ENCODE measurements around the gene OBSCN. TPM values are rescaled to one million over a fixed set of nuclear protein-coding genes. Genes with fewer than 3 reads are reported as not detected.

The OBSCN gene
- total RNA-seq, 1 donor from 2014 or later: 15.2 TPM

- Mint-ChIP-seq H3K36me3 (ENCODE audit: unreplicated experiment) (peaks cover 3% of the 10 kb centered on the region), H3K4me3 (ENCODE audit: unreplicated experiment) (no peak overlapping the region), H3K9me3 (ENCODE audit: unreplicated experiment) (no peaks in the 10 kb centered on the region), H3K4me1 (ENCODE audit: unreplicated experiment) (no peaks in the 10 kb centered on the region), H3K27ac (ENCODE audit: unreplicated experiment) (no peak overlapping the region), H3K27me3 (ENCODE audit: unreplicated experiment) (no peaks in the 10 kb centered on the region)
- DNase-seq (ENCODE audit: extremely low spot score, unreplicated experiment): no peak
- TF ChIP-seq CTCF (IDR thresholded peaks at IDR 0.05): no peak
Measured at GRCh38 chr1:228270032-228270431, 62.2 kb downstream of the OBSCN start.

- peaks cover 3% of the 10 kb centered on the region for H3K36me3 Mint-ChIP-seq (ENCODE audit: unreplicated experiment)
- no peak overlapping the region for H3K27ac Mint-ChIP-seq (ENCODE audit: unreplicated experiment)
- H3K4me3 Mint-ChIP-seq (ENCODE audit: unreplicated experiment): no peak overlapping the region
- H3K27me3 Mint-ChIP-seq (ENCODE audit: unreplicated experiment): no peaks in the 10 kb centered on the region
- no peaks in the 10 kb centered on the region for H3K9me3 Mint-ChIP-seq (ENCODE audit: unreplicated experiment)
- no peak for DNase-seq (ENCODE audit: extremely low spot score, unreplicated experiment)
- H3K4me1 Mint-ChIP-seq (ENCODE audit: unreplicated experiment): no peaks in the 10 kb centered on the region
- TF ChIP-seq CTCF (IDR thresholded peaks at IDR 0.05): no peak
Measured at GRCh38 chr1:228271701-228272251, 63.9 kb downstream of the OBSCN start.

GRCh38 chr1:228272331-228272791, 64.5 kb downstream of the OBSCN start:
- TF ChIP-seq CTCF (IDR thresholded peaks at IDR 0.05): no peak
- Mint-ChIP-seq H3K9me3 (ENCODE audit: unreplicated experiment) (no peaks in the 10 kb centered on the region), H3K36me3 (ENCODE audit: unreplicated experiment) (peaks cover 3% of the 10 kb centered on the region), H3K4me3 (ENCODE audit: unreplicated experiment) (no peak overlapping the region), H3K27me3 (ENCODE audit: unreplicated experiment) (no peaks in the 10 kb centered on the region), H3K4me1 (ENCODE audit: unreplicated experiment) (no peaks in the 10 kb centered on the region), H3K27ac (ENCODE audit: unreplicated experiment) (no peak overlapping the region)
- peak; percentile 81 for DNase-seq (ENCODE audit: extremely low spot score, unreplicated experiment)

GRCh38 chr1:228272831-228273571, 65.2 kb downstream of the OBSCN start:
- Mint-ChIP-seq H3K27ac (ENCODE audit: unreplicated experiment) (no peak overlapping the region), H3K4me1 (ENCODE audit: unreplicated experiment) (no peaks in the 10 kb centered on the region), H3K36me3 (ENCODE audit: unreplicated experiment) (peaks cover 3% of the 10 kb centered on the region), H3K9me3 (ENCODE audit: unreplicated experiment) (no peaks in the 10 kb centered on the region), H3K4me3 (ENCODE audit: unreplicated experiment) (no peak overlapping the region), H3K27me3 (ENCODE audit: unreplicated experiment) (no peaks in the 10 kb centered on the region)
- TF ChIP-seq CTCF (IDR thresholded peaks at IDR 0.05): no peak
- peak; percentile 83 for DNase-seq (ENCODE audit: extremely low spot score, unreplicated experiment)

- TF ChIP-seq CTCF (IDR thresholded peaks at IDR 0.05): no peak
- Mint-ChIP-seq H3K9me3 (ENCODE audit: unreplicated experiment) (no peaks in the 10 kb centered on the region), H3K4me1 (ENCODE audit: unreplicated experiment) (no peaks in the 10 kb centered on the region), H3K27me3 (ENCODE audit: unreplicated experiment) (no peaks in the 10 kb centered on the region), H3K27ac (ENCODE audit: unreplicated experiment) (no peak overlapping the region), H3K36me3 (ENCODE audit: unreplicated experiment) (peaks cover 3% of the 10 kb centered on the region), H3K4me3 (ENCODE audit: unreplicated experiment) (peak overlapping the region; percentile 22)
- DNase-seq (ENCODE audit: extremely low spot score, unreplicated experiment): peak; percentile 81
Measured at GRCh38 chr1:228273720-228274451, 66.0 kb downstream of the OBSCN start.
